Neuronal stem cell (in vitro differentiated cells): ENCODE measurements around the gene ZNF678.

Experiments used
- DNase-seq: peaks from one replicate; pipeline ENCODE4 v3.0.0-alpha.2; 2013; ENCODE audit warnings: low spot score
- H2AFZ ChIP-seq: one replicate; pipeline ENCODE4 v1.6.1; 2013; ENCODE audit warnings: mild to moderate bottlenecking, low read length, inconsistent platforms
- H2AK5ac ChIP-seq: 2 replicates; pipeline ENCODE4 v1.6.1; 2013; ENCODE audit warnings: low read depth, mild to moderate bottlenecking, inconsistent platforms, low read length, moderate library complexity, mixed read lengths
- H2BK120ac ChIP-seq: 2 replicates; pipeline ENCODE4 v1.6.1; 2013; ENCODE audit warnings: low read depth, mild to moderate bottlenecking, inconsistent platforms, low read length, moderate library complexity, mixed read lengths
- H2BK12ac ChIP-seq: one replicate; pipeline ENCODE4 v1.6.1; 2013; ENCODE audit warnings: low read length, inconsistent platforms
- H2BK15ac ChIP-seq: 2 replicates; pipeline ENCODE4 v1.6.1; 2013; ENCODE audit warnings: mild to moderate bottlenecking, low read length, inconsistent platforms, mixed read lengths
- H2BK5ac ChIP-seq: one replicate; pipeline ENCODE4 v1.6.1; 2013; ENCODE audit warnings: inconsistent platforms, mild to moderate bottlenecking, low read length, moderate library complexity
- H3K14ac ChIP-seq: one replicate; pipeline ENCODE4 v1.6.1; 2013; ENCODE audit warnings: low read length, inconsistent platforms
- H3K18ac ChIP-seq: 2 replicates; pipeline ENCODE4 v1.6.1; 2013; ENCODE audit warnings: low read length, inconsistent platforms
- H3K23ac ChIP-seq: 2 replicates; pipeline ENCODE4 v1.6.1; 2013; ENCODE audit warnings: low read depth, mild to moderate bottlenecking, mixed read lengths, low read length, inconsistent platforms; ENCODE audit not compliant: poor library complexity
- H3K27ac ChIP-seq: replicated peaks from 3 replicates; pipeline ENCODE4 v1.5.1; 2013; ENCODE audit warnings: low read length, inconsistent platforms
- H3K27me3 ChIP-seq, 3 experiments: 2 replicates each; pipeline ENCODE4 v1.6.1; 2013; ENCODE audit warnings: low read length in 3 of 3, mild to moderate bottlenecking in 2 of 3, inconsistent platforms in 1 of 3, low read depth in 1 of 3, mixed read lengths in 1 of 3, moderate library complexity in 1 of 3; ENCODE audit not compliant: control insufficient read depth in 3 of 3, insufficient read depth in 3 of 3
- H3K36me3 ChIP-seq, 2 donors: replicated peaks in 1 of 2; 2 replicates each; pipeline ENCODE4 v1.6.1; 2013; ENCODE audit warnings: low read length in 2 of 2; ENCODE audit not compliant: control insufficient read depth in 2 of 2, insufficient read depth in 2 of 2
- H3K4ac ChIP-seq: 2 replicates; pipeline ENCODE4 v1.6.1; 2013; ENCODE audit warnings: inconsistent platforms, mild to moderate bottlenecking, low read length, moderate library complexity
- H3K4me1 ChIP-seq, 2 donors: 1 replicate in 1 of 2; 2 replicates in 1 of 2; pipeline ENCODE4 v1.6.1; 2013; ENCODE audit warnings: low read length in 2 of 2, low read depth in 1 of 2; ENCODE audit not compliant: control insufficient read depth in 2 of 2, insufficient read depth in 1 of 2
- H3K4me2 ChIP-seq: one replicate; pipeline ENCODE4 v1.6.1; 2013; ENCODE audit warnings: mild to moderate bottlenecking, low read length, inconsistent platforms; ENCODE audit not compliant: insufficient read depth, poor library complexity, severe bottlenecking
- H3K4me3 ChIP-seq, 2 donors: 2 replicates each; pipeline ENCODE4 v1.5.1; 2013; ENCODE audit warnings: low read length in 2 of 2, mild to moderate bottlenecking in 2 of 2, inconsistent platforms in 1 of 2, moderate library complexity in 1 of 2
- H3K79me1 ChIP-seq: one replicate; pipeline ENCODE4 v1.6.1; 2013; ENCODE audit warnings: low read depth, mild to moderate bottlenecking, inconsistent platforms, low read length, moderate library complexity
- H3K9ac ChIP-seq: one replicate; pipeline ENCODE4 v1.6.1; 2013; ENCODE audit warnings: mild to moderate bottlenecking, low read depth, low read length, inconsistent platforms; ENCODE audit not compliant: poor library complexity
- H3K9me3 ChIP-seq, 2 donors: replicated peaks in 1 of 2; 2 replicates each; pipeline versions ENCODE3 to v1.6.1; 2013; ENCODE audit warnings: low read length in 2 of 2, mild to moderate bottlenecking in 2 of 2, inconsistent platforms in 1 of 2, low read depth in 1 of 2, mixed read lengths in 1 of 2, moderate library complexity in 1 of 2; ENCODE audit not compliant: control insufficient read depth in 2 of 2, insufficient read depth in 1 of 2
- H4K8ac ChIP-seq: one replicate; pipeline ENCODE4 v1.6.1; 2013; ENCODE audit warnings: low read depth, mild to moderate bottlenecking, inconsistent platforms, low read length, moderate library complexity
- H4K91ac ChIP-seq: one replicate; pipeline ENCODE4 v1.6.1; 2013; ENCODE audit warnings: low read length, low read depth, mild to moderate bottlenecking, inconsistent platforms; ENCODE audit not compliant: poor library complexity
- WGBS, 2 donors: extraction: QIAGEN DNeasy Blood & Tissue Kit; methylation state at CpG; one replicate each; pipeline ENCODE4 v1.1.7; 2013; ENCODE audit warnings: missing lambda C conversion rate in 2 of 2, mixed read lengths in 1 of 2; ENCODE audit not compliant: insufficient read length in 2 of 2, insufficient replicate concordance in 1 of 2; ENCODE audit errors: extremely low coverage in 2 of 2; 5-methylcytosine and 5-hydroxymethylcytosine counted together

ZNF678 gene

DNA sequence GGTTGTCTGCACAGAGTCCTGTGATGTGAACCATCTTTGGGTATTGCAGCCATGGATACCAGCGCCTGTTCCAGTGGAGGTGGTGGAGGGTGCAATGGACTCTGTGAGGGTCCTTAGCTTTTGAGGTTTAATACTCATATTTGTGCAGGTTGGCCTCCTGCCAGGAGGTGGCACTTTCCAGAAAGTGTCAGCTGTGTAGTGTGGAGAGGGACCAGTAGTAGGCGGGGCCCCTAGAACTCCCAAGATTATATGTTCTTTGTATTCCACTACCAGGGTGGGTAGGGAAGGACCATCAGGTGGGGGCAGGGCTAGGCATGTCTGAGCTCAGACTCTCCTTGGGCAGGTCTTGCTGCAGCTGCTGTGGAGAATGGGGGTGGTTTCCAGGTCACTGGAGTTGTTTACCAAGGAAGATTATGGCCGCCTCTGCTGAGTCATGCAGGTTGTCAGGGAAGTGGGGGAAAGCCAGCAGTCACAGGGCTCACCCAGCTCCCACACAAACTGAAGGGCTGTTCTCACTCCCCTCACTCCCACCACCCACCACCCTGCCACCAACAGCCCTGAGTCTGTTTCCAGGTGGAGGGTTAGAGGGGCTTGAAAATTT is 31.2 kb upstream of the ZNF678 start:
- H3K9me3 ChIP-seq = peaks cover 0 to 8% of the 10 kb centered on the region in 2 donors

DNA sequence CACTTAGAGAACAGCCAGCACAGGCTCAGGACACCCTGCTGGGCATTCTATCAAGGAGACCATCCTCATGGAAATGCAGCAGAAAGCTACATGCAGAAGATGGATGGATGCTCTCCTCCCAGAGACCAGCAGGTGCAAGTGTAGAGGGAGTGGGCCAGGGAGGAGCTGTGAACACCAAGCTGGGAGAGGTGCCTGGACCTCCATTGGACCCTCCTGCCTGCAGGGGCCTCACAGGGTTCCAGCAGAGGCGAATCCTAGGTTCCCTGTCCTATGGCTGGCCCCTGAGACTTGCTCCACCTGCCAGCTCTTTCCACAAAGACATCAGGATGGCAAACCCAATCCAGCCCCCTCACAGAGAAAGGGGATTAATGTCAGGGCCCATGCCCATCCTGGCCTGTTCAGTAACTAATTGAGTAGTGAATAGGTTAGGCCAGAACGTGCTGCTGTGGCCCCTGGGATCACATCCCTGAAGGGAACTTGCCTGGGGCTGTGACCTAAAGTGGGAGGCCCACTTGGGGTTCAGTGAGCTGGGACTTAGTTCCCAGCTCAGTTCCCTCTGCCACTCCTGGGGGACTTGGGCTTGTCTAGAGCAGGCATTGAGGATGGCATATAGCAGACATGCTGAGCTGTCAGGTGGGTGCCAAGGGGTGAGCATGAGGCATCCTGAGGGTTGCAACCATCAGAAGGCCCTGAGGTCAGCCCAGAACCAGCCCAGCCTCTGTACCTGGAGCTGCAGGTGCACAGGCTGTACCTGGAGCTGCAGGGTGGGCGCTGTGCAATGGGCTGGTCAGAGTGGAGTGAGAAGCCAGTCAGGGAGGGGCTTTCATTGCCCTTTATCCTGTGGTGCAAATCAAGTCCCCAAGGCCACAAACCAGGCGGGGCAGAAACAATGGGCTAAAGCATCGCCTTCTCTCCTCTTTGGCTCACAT is 22.9 kb upstream of the ZNF678 start:
- Histone ChIP-seq H3K14ac (peak overlapping the region; percentile 21), H3K36me3 (no peaks in the 10 kb centered on the region), H2BK5ac (no peak overlapping the region), H2BK12ac (no peak overlapping the region), H3K27ac (no peak overlapping the region), H4K8ac (no peak overlapping the region), H3K23ac (no peak overlapping the region), H3K4me2 (no peak overlapping the region), H2AFZ (no peak overlapping the region), H3K9ac (no peak overlapping the region), H4K91ac (no peak overlapping the region), H2BK120ac (no peak overlapping the region), H2AK5ac (no peak overlapping the region), H3K4me1 (peaks cover 0 to 2% of the 10 kb centered on the region in 2 donors), H2BK15ac (no peak overlapping the region), H3K18ac (no peak overlapping the region), H3K79me1 (peaks cover 3% of the 10 kb centered on the region), H3K9me3 (peaks cover 0 to 4% of the 10 kb centered on the region in 2 donors), H3K27me3 (peaks cover 0 to 3% (median 0%) of the 10 kb centered on the region in 3 experiments), H3K4me3 (no peak overlapping the region), H3K4ac (no peak overlapping the region)
- WGBS, 2 donors = no CpG with 5 or more reads among the region's 5 CpGs
- no peak for DNase-seq

More for the DNA sequence above, 31.2 kb upstream of the ZNF678 start:
- Histone ChIP-seq H3K14ac (no peak overlapping the region), H2AFZ (peak overlapping the region; percentile 66), H2BK120ac (no peak overlapping the region), H2BK15ac (no peak overlapping the region), H3K36me3 (no peaks in the 10 kb centered on the region), H3K4me1 (no peaks in the 10 kb centered on the region), H3K23ac (no peak overlapping the region), H3K79me1 (no peaks in the 10 kb centered on the region), H3K27me3 (peaks cover 0 to 1% (median 0%) of the 10 kb centered on the region in 3 experiments), H3K9ac (no peak overlapping the region), H3K4ac (no peak overlapping the region), H3K27ac (no peak overlapping the region), H2BK12ac (no peak overlapping the region), H3K4me3 (no peak overlapping the region), H2BK5ac (no peak overlapping the region), H3K4me2 (no peak overlapping the region), H2AK5ac (no peak overlapping the region), H4K8ac (no peak overlapping the region), H4K91ac (no peak overlapping the region), H3K18ac (no peak overlapping the region)
- WGBS, 2 donors = no CpG with 5 or more reads among the region's 3 CpGs
- no peak for DNase-seq

DNA sequence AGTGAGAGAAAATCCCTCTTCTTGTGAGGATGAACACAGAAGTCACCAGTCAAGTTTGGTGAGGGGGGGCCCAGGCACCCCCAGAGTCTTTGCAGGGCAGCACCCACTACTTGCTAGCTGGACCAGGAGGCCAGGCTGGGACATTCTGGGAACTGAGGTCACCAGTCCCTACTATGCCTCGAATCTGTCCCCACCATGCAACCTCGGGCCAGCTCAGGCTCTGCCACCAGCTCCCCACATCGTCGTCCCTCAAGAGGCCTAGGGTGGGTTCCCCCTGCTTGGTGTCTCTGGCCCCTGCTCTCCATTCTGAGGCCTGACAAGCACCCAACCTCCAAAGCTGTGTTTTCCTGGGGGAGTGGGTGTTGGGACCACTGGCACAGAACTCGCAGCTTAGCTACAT is 22.2 kb upstream of the ZNF678 start:
- no peak overlapping the region for H2BK15ac ChIP-seq
- H2BK5ac ChIP-seq = no peak overlapping the region
- no peak overlapping the region for H2AK5ac ChIP-seq
- H3K4ac ChIP-seq = no peak overlapping the region
- no peak overlapping the region for H4K8ac ChIP-seq
- H3K9ac ChIP-seq = no peak overlapping the region
- H3K27me3 ChIP-seq = peaks cover 0 to 3% (median 0%) of the 10 kb centered on the region in 3 experiments
- no peak overlapping the region for H2BK12ac ChIP-seq
- H2AFZ ChIP-seq = no peak overlapping the region
- no CpG with 5 or more reads among the region's 5 CpGs for WGBS, 2 donors
- no peak overlapping the region for H2BK120ac ChIP-seq
- no peak overlapping the region for H3K23ac ChIP-seq
- no peak for DNase-seq
- H3K4me1 ChIP-seq = peaks cover 0 to 2% of the 10 kb centered on the region in 2 donors
- H3K14ac ChIP-seq = no peak overlapping the region
- no peak overlapping the region for H3K4me2 ChIP-seq
- no peak overlapping the region for H3K27ac ChIP-seq
- no peak overlapping the region for H3K4me3 ChIP-seq
- H3K79me1 ChIP-seq = peaks cover 3% of the 10 kb centered on the region
- no peaks in the 10 kb centered on the region for H3K36me3 ChIP-seq
- H3K9me3 ChIP-seq = peaks cover 0 to 4% of the 10 kb centered on the region in 2 donors
- H4K91ac ChIP-seq = no peak overlapping the region
- H3K18ac ChIP-seq = no peak overlapping the region

DNA sequence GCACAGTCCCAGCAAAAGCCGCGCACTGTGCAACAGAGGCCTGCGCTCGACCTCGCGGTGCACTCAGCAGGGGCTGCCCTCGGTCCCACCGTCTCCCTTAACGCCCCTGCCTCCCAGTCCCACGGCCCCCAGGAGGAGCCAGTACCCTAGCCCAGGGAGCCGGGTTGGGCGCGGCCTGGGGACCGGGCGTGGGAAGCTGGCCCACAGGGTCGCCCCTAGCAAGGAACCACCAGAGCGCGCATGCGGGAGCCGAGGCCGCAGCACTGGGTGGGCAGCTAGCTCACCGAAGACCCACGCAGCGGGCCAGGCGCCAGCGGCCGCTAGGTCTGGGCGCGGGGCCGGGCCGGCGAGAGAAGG is 21.6 kb upstream of the ZNF678 start:
- Histone ChIP-seq H3K79me1 (peaks cover 3% of the 10 kb centered on the region), H3K4me1 (peaks cover 0 to 2% of the 10 kb centered on the region in 2 donors), H2BK5ac (no peak overlapping the region), H2AFZ (peak overlapping the region; percentile 96), H3K18ac (peak overlapping the region; percentile 98), H3K27me3 (peaks cover 0 to 3% (median 0%) of the 10 kb centered on the region in 3 experiments), H3K14ac (peak overlapping the region; percentile 94), H4K8ac (peak overlapping the region; percentile 92), H2BK120ac (no peak overlapping the region), H2AK5ac (no peak overlapping the region), H4K91ac (peak overlapping the region; percentile 39), H3K9me3 (peaks cover 0 to 4% of the 10 kb centered on the region in 2 donors), H3K4me2 (peak overlapping the region; percentile 86), H3K4ac (no peak overlapping the region), H3K23ac (peak overlapping the region; percentile 91), H2BK15ac (no peak overlapping the region), H3K4me3 (peak overlapping the region; percentile 41 to 87), H2BK12ac (no peak overlapping the region), H3K9ac (peak overlapping the region; percentile 94), H3K27ac (no peak overlapping the region), H3K36me3 (no peaks in the 10 kb centered on the region)
- peak; percentile 3 for DNase-seq
- no CpG with 5 or more reads among the region's 32 CpGs for WGBS, 2 donors
